ENCODE measurements around the gene RGL1.
"Not testable (repeated sequence)": the region's sequence is repeated elsewhere in the genome, so short reads cannot be mapped to it uniquely, and the experiment has no call there.

Gene RGL1

GRCh38 chr1:183804916-183805841 is at the start of gene RGL1:
Gene RGL1, plus strand, starts transcription at chr1:183805120. Its CDS starts 178 bp downstream, at chr1:183805298.
- DNase-seq (ENCODE audit: low read depth): peak; percentile 84

GRCh38 chr1:183756326-183756725 is 48.6 kb upstream of the RGL1 start:
- no peak for DNase-seq (ENCODE audit: low read depth)

- DNase-seq (ENCODE audit: low read depth): peak; percentile 81
These were observed 47.9 kb upstream of the RGL1 start for GRCh38 chr1:183757061-183757460.

GRCh38 chr1:183758913-183759312 is 46.0 kb upstream of the RGL1 start:
- DNase-seq (ENCODE audit: low read depth): no peak

- DNase-seq (ENCODE audit: low read depth): peak; percentile 36
These were observed 44.3 kb upstream of the RGL1 start for GRCh38 chr1:183760661-183761060.

- peak; percentile 61 for DNase-seq (ENCODE audit: low read depth)
These were observed 43.0 kb upstream of the RGL1 start for GRCh38 chr1:183761871-183762270.

- not testable (repeated sequence) for DNase-seq (ENCODE audit: low read depth)
These were observed 42.1 kb upstream of the RGL1 start for GRCh38 chr1:183762856-183763255.

- no peak for DNase-seq (ENCODE audit: low read depth)
These were observed 39.9 kb upstream of the RGL1 start for GRCh38 chr1:183764981-183765380.

GRCh38 chr1:183769956-183770815 is 34.7 kb upstream of the RGL1 start:
- DNase-seq (ENCODE audit: low read depth): no peak

- DNase-seq (ENCODE audit: low read depth): no peak
These were observed 34.1 kb upstream of the RGL1 start for GRCh38 chr1:183770816-183771128.

GRCh38 chr1:183773482-183774274 is 31.2 kb upstream of the RGL1 start:
- DNase-seq (ENCODE audit: low read depth): no peak

GRCh38 chr1:183774938-183775337 is 30.0 kb upstream of the RGL1 start:
- no peak for DNase-seq (ENCODE audit: low read depth)

GRCh38 chr1:183776731-183777130 is 28.2 kb upstream of the RGL1 start:
- peak; percentile 67 for DNase-seq (ENCODE audit: low read depth)

GRCh38 chr1:183777328-183777727 is 27.6 kb upstream of the RGL1 start:
- DNase-seq (ENCODE audit: low read depth): peak; percentile 33

- DNase-seq (ENCODE audit: low read depth): peak; percentile 9
These were observed 26.9 kb upstream of the RGL1 start for GRCh38 chr1:183778045-183778444.

GRCh38 chr1:183778568-183779433 is 26.1 kb upstream of the RGL1 start:
- DNase-seq (ENCODE audit: low read depth): no peak

- no peak for DNase-seq (ENCODE audit: low read depth)
These were observed 24.8 kb upstream of the RGL1 start for GRCh38 chr1:183780159-183780558.

- no peak for DNase-seq (ENCODE audit: low read depth)
These were observed 24.2 kb upstream of the RGL1 start for GRCh38 chr1:183780757-183781156.

GRCh38 chr1:183783342-183783741 is 21.6 kb upstream of the RGL1 start:
- peak; percentile 45 for DNase-seq (ENCODE audit: low read depth)

GRCh38 chr1:183783767-183784637 is 20.9 kb upstream of the RGL1 start:
- DNase-seq (ENCODE audit: low read depth): peak; percentile 84

All from iris pigment epithelial cell (primary cell).